CD4-positive, alpha-beta T cell treated with Interleukin-10 for 1 hour (primary cell): ENCODE results near the gene FAM193B.

Source experiments
- DNase-seq: peaks from one replicate; pipeline ENCODE4 v3.0.0-alpha.2; 2020

The FAM193B gene

GRCh38 chr5:177554474-177555111 is at the start of gene FAM193B:
FAM193B (minus strand) TSS chr5:177554563; CDS start chr5:177554458, 105 bp downstream.
- peak; percentile 96 for DNase-seq

- no peak for DNase-seq
These were observed 49.8 kb upstream of the FAM193B start for GRCh38 chr5:177604116-177604521.

- no peak for DNase-seq
These were observed 49.3 kb upstream of the FAM193B start for GRCh38 chr5:177603631-177604030.

- DNase-seq = no peak
These were observed 48.1 kb upstream of the FAM193B start for GRCh38 chr5:177602458-177602830.

- DNase-seq = no peak
These were observed 47.5 kb upstream of the FAM193B start for GRCh38 chr5:177601577-177602457.

GRCh38 chr5:177601126-177601525 is 46.8 kb upstream of the FAM193B start:
- DNase-seq = no peak

DNA sequence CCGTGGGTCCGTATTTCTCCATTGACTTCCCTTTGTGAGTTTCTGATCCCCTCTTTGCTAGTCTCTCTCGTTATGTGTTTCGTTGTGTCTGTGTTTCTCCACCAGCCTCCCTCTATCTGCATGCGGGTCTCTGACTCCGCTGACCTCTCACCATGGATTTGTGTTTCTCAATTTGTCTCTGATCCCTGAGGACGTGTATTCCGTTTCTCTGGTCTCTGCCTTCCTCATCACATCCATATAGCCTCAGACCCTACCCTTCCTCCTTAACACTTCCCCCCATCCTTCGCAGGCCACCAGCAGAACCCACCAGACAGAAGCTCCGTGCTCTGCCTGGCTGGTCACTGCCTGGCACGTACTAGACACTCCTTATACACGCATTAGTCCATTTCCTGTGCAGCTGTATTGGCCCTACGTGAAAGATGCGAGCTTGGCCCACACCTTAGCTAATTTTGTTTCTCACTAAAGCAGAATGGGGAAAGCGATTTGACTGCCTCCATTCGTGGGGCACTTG is 46.2 kb upstream of the FAM193B start:
- DNase-seq = peak; percentile 11

- DNase-seq = peak; percentile 82
These were observed 45.6 kb upstream of the FAM193B start, which contains the start of gene B4GALT7 for GRCh38 chr5:177599731-177600507. B4GALT7 (plus strand) TSS chr5:177600132; CDS start chr5:177600211, 79 bp downstream.

- no peak for DNase-seq
These were observed 44.1 kb upstream of the FAM193B start for GRCh38 chr5:177598477-177598876.

DNA sequence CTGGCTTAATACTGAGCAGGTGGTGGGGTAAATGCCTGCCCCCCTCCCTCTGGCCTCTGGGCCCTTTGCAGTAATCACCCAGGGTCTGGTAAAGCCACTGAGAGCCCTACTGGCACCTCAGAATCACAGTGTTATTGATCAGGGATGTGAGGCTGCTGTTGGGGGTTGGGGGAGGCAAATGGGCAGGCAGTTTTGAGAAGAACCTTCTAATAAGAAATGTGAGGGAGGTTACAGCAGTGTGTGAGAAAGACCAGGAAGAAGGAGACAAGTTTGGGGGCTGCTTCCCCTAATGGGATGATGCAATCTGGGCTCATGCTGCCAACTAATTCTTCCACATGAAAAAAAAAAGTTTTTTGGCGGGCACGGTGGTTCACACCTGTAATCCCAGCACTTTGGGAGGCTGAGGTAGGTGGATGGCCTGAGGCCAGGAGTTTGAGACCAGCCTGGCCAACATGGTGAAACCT is 42.4 kb upstream of the FAM193B start:
- no peak for DNase-seq

- no peak for DNase-seq
These were observed 41.8 kb upstream of the FAM193B start for GRCh38 chr5:177595991-177596774.

GRCh38 chr5:177595026-177595585 is 40.7 kb upstream of the FAM193B start:
- no peak for DNase-seq

DNA sequence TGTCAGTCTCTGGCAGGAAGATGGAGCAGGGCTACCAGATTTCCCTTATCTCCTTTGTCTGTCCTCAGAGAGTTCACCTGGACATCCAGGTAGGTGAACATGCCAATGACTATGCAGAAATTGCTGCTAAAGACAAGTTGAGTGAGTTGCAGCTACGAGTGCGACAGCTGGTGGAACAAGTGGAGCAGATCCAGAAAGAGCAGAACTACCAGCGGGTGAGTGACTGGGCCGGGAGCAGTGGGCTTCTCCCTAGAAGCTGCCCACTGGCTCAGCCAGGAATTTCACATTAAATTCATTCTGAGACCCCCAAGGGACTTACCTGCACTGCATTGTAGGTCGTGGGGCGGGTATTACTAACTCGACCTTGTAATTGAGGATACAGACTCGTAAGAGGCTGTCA is 39.7 kb upstream of the FAM193B start:
- DNase-seq = no peak

- no peak for DNase-seq
These were observed 39.1 kb upstream of the FAM193B start for GRCh38 chr5:177593511-177593910.

DNA sequence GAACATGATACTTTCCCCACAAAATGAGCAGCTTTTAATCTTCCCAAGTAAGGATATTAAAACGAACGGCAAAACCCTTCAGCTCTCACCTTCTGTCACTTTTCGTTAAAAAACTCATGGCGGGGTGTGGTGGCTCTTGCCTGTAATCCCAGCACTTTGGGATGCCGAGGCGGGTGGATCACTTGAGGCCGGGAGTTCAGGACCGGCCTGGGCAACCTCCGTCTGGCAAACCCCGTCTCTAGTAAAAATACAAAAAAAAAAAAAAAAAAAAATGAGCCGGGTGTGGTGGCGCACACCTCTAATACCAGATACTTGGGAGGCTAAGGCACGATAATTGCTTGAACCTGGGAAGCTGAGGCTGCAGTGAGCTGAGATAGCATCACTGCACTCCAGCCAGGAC is 38.5 kb upstream of the FAM193B start:
- no peak for DNase-seq

- DNase-seq = peak; percentile 92
These were observed 37.9 kb upstream of the FAM193B start, which contains the start of gene TMED9 for GRCh38 chr5:177592010-177592834. TMED9 (plus strand) TSS chr5:177592203; CDS start chr5:177592215, 12 bp downstream.

DNA sequence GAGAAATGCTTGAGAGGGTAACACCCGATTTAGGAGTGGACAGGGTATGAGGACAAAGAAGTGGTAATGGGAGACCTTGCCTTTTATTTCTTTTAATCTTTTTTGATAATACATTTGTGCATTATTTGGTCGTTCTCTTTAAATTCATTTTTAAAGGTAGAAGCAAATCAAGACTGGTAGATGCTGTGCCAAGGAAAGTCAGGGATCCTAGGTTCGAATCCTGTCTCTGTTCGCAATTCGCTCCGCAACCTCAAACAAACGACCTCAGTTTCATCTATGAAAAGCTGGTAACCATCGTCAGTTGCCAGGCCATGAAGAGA is 37.3 kb upstream of the FAM193B start:
- DNase-seq = no peak

GRCh38 chr5:177590406-177590805 is 36.0 kb upstream of the FAM193B start:
- no peak for DNase-seq

GRCh38 chr5:177588413-177588909 is 34.1 kb upstream of the FAM193B start:
- no peak for DNase-seq

- DNase-seq = no peak
These were observed 24.0 kb upstream of the FAM193B start for GRCh38 chr5:177578316-177578715.

DNA sequence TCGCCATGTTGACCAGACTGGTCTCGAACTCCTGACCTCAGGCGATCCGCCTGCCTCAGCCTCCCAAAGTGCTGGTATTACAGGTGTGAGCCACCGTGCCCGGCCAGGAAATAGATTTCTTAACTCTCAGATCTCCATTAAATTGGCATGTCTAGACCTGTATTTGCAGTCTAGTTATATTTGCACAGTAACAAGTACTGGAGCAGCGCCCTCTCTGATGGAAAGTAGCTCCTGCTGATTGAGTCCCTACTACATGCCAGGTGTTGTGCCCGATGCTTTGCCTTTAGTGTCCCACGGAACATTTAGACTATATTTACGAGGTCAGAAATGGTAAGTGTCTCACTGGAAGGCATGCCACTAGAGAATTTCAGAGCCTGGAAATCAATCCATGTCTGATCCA is 21.8 kb upstream of the FAM193B start:
- no peak for DNase-seq
